GM19240 (cell line): ENCODE results near the gene PLCB3.

Experiments used
- DNase-seq: peaks from one replicate; pipeline ENCODE4 v3.0.0; 2011; ENCODE audit warnings: low spot score; ENCODE audit not compliant: insufficient read length

The PLCB3 gene

DNA sequence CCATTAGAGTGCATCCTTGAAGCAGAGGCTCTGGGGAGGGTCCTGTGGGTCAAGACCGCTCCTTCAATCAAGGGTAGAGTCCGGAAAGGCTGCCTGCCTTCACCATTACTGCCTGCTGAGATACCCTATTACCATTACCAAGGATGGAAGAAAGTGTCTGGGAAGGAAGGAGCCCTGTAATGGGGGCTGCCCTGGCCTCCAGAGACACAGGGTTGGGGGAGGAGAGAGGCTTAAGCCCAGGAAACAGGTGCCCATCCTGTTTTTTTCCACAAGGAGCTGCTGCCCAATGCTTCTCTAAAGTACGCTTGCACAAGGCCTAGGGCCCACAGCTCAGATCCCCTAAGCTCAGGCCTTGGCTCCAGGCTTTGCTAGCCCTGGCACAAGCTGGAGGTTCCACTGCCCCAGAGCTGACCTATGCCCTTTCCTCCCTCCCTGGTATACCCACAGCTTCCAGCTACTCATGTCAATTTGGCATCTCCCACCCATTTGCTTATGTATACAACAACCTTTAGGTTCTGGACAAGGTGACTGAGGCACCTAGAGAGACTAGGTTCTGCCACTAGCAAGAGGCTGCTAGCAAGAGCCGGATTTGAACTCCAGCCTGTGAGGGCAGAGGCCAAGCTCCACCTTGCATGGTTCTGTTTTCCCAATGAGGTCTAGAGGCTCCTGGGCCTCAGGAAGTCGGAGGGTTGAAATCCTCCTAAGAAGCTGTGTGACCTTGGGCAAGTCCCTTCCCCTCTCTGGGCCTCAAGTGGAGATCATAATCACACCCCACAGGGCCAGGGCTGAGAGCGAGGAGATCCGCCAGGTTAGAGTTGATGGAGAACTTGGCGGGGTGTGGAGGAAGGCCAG is 1.5 kb upstream of the PLCB3 start:
- no peak for DNase-seq

DNA sequence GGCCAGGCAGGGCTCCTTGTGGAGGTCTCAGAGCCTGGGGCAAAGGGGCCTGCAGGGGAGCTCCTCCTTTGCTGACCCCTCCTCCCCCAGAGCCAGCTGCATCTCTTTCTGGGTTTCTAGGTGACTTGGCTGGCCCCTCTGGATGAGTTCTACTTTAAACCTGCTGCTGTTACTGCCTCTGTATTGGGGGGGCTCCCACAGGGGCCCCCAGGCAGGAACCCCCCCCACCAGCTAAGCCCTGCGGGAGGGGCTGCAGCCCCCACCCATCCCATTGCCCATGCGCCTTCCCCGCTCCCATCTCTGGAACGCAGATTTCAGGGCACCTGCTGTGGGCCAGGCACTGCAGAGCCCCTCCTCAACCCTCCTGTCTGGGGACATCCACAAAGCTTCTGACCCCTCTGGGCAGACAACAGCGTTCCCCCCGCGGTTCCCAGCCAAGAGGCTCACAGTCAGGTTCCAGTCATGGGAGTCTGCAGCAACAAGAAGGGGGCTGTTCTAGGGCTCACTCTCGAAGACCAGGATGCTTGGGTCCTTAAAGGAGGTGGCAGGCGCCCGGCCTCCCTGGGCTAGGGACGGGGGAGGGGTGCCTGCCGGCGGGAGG is 815 bp upstream of the PLCB3 start:
- no peak for DNase-seq

DNA sequence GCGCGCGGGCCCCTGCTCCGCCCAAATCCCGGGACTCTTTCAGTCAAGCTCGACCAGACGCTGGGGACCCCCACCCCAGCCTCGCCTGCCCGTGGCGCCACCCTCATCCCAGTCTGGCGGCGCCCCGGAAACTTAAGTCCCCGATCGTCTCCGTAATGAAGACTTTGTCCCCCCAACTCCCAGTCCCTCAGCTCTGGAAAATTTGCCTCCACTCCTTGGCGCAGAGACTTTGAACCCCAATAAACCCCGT is 348 bp downstream of the PLCB3 start:
- DNase-seq = no peak

DNA sequence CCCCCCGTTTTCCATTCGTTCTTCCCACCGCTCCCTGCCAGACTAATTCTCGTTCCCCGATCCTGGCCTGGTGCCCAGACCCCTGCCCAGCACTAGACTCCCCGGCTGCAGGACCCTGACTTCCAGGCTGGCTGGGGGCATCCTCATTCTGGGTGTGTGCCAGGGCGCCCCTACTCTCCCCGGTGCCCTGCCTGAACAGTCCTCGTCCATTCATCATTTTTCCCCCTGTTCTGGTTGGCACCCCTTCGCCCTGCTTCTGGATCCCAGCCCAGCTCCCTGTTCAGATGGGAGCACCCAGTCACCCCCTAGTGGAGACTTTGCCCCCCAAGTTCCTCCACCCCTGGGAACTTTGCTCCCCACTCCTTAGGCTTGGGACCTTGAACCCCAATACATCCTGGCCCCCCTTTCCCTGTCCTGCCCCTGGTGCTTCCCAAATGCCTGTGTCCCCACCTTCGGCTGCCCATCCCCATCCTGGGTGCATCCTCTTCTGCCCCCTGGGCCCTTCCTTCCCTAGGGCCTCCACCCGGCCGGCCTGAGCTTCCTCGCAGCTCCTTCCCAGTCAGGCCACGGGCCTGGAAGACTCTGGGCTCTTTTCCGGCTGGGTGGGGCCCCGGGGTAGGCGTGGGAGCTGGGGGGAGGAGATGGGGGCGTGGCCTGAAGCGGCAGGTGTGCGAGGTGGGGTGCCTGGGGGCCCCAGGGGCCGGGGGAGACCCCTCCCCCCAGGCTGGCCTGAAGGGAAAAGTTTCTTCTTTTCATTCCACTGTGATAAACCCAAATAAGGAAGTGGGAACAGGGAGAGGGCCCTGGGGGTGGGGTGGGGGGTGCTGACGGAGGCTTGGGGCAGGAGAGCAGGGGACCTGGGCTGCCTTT is 908 bp downstream of the PLCB3 start:
- no peak for DNase-seq

DNA sequence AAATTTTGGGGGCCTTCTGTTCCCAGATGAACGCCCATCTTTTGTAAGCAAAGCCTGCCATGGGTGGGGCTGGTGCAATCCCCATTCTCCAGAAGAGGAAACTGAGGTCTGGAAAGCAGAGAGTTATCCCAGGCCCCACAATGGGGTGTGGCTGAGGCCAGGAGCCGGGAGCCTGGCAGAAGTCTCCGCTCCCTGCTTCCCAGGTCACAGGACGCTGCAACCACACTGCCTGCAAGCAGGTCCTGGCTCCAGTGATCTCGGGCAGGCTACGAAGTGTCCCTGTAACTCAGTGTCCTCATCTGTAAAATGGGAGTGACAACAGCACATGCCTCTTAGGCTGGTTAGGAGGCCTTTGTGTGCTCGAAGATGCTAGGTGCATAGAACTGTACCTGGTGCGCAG is 1.7 kb downstream of the PLCB3 start:
- DNase-seq = no peak

DNA sequence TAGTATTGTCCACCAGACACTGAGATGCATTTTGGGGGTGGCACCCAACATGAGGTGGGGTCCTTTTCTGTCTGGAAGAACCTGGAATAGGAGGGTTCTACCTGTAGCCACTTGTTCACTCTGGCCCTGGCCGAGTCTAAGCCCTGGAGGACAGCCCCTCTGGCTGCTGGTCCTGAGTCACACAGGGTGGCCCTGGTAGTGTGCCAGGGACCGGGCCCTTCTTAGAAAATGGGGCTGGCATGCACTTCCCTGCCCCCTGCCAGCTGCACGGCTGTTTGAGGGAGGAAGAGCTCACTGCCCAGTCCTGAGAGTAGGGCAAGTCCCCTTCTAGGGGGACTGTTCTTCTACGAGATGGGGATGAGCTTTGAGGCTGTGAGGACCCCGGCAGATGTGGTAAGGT is 2.2 kb downstream of the PLCB3 start:
- DNase-seq = no peak

DNA sequence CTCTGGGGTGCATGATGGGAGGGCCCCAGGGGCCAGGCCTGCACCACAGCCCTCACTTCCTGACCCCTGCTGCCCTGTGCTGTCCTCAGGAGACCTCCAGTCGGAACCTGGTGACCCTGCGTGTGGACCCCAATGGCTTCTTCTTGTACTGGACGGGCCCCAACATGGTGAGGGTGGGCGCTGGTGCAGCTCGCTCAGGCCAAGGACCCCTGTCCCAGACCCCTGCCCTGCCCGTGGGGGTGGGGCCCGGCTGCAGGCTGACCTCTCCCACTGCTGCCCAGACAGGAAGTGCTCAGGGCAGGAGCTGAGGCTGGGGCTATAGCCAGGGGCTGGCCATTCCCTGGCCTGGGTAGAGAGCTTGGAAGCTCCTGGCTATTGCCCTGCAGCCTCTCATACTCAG is 3.0 kb downstream of the PLCB3 start:
- DNase-seq = no peak

DNA sequence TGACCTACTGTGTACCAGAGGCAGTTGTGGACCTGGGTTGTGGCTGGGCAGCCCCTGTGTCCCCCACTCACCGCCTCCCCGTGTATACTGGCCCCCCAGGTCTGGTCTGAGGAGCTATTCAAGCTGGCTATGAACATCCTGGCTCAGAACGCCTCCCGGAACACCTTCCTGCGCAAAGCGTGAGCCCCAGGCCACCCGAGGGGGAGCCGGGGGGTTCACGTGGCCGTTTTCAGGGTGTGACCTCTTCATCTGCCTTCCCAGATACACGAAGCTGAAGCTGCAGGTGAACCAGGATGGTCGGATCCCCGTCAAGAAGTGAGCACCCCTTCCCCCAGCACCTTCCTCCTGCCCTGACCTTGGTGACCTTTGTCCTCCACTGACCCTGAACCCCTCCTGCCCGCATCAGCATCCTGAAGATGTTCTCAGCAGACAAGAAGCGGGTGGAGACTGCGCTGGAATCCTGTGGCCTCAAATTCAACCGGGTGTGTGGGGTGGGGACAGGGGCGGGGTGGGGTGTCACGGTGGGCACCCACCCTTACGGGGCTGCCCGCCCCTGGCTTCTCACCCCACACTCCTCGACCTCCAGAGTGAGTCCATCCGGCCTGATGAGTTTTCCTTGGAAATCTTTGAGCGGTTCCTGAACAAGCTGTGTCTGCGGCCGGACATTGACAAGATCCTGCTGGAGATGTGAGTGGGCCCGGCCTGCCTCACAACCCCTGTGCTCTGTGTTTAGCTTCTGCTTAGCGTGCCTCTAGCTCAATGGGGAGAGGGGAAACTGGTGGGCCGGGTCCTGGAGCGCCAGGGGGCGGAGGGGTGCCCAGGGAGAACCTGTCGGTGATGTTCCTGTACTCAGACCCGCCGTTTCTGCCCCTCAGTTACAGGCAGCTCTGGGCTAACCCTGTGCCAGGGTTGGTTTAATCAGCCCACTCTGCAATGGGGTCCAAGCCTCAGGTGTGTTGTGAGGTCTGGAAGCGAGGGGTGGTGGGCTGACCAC is 4.1 kb downstream of the PLCB3 start:
- no peak for DNase-seq

DNA sequence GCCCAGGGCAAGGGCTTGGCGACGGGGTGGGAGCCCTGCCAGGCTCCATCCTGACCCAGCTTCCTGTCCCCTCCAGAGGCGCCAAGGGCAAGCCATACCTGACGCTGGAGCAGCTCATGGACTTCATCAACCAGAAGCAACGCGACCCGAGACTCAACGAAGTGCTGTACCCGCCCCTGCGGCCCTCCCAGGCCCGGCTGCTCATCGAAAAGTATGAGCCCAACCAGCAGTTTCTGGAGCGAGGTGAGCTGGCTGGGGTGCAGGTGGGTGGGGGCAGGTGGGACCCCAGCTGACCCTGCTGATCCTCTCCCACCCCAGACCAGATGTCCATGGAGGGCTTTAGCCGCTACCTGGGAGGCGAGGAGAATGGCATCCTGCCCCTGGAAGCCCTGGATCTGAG is 5.0 kb downstream of the PLCB3 start:
- no peak for DNase-seq

DNA sequence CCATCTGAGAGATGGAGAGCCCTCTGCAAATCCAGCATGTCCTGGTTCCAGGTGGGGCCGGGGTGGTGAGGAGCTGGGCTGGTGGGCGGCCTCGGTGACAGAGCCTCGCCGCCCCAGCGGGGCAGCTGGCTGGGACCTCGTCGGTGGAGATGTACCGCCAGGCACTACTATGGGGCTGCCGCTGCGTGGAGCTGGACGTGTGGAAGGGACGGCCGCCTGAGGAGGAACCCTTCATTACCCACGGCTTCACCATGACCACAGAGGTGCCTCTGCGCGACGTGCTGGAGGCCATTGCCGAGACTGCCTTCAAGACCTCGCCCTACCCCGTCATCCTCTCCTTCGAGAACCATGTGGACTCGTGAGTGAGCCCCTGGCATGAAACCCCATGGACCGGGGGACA is 7.0 kb downstream of the PLCB3 start:
- DNase-seq = no peak

DNA sequence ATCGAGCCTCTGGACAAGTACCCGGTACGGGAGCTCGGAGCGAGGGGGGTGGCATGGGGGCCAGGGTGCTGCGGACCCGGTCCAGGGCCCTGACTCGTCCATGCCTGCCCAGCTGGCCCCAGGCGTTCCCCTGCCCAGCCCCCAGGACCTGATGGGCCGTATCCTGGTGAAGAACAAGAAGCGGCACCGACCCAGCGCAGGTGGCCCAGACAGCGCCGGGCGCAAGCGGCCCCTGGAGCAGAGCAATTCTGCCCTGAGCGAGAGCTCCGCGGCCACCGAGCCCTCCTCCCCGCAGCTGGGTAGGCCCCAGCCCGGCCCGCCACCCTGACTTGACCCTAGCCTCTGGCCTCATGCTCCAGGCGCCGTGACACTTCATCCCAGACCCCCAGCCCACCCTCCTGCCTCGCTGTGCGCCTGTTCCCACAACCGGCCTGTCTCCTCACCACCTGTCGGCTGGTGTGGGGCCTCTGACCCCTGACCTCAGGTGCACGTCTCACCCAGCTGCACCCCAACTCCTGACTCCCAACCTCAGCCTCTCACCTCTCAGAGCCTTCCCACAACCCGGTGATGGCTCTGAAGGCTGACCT is 7.7 kb downstream of the PLCB3 start:
- no peak for DNase-seq

DNA sequence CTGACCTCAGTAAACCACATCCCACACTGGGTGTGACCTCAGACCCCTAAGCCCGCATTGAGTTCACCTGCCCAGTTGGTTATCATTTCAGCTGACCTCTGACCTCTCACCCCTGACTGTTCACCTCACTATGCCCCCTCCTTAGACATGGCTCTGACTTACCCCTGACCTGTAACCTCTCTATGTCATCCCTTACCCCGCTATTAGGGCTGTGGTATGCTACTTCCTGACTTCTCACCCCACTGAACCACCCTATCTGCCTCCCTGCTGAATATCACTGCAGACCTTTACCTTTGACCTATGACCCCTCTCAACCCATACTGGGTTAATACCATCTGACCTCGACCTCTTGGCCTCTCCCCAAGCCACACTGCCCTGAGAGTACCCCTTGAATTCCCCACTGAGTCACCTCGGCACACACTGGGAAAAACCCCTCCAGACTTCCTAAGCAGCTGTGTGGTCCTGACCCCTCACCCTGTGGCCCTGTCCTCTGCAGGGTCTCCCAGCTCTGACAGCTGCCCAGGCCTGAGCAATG is 8.3 kb downstream of the PLCB3 start:
- DNase-seq = no peak

DNA sequence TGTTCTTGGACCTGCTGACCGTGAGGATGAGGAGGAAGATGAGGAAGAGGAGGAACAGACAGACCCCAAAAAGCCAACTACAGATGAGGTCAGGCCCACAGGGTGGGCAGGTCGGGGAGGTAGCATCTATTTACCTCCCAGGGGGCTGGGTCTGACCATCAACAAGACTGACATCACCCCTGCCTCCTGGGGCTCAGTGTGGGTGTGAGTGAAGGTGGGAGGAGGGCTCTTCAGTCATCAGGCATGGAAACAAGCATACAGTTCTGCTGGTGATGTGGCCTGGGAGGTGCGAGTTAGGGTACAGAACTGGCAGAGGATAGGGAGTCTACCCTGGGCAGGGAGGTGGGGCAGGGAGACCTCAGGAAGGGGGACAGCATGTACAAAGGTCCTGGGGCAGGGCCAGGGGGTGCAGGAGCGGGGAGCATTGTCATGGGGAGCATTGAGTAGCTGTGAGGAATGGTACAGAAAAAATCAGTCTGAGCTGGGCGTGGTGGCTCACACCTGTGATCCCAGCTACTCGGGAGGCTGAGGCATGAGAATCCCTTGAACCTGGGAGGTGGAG is 8.9 kb downstream of the PLCB3 start:
- no peak for DNase-seq

DNA sequence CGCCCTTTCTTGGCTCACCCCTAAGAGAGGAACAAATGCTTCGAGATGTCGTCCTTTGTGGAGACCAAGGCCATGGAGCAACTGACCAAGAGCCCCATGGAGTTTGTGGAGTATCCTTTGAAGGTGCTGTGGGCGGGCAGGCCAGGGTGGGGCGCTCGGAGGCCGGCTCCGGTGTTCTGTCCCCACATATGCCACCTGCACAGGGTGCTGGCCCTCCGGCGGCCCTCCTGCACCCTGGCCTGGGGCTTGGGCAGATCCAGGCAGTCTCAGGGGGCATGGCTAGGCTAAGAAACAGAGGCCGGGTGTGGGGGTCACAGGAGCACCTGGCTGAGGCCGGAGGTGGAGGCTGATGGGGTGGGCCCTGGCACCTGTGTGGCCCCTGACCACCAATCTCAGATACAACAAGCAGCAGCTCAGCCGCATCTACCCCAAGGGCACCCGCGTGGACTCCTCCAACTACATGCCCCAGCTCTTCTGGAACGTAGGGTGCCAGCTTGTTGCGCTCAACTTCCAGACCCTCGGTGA is 10.3 kb downstream of the PLCB3 start:
- no peak for DNase-seq

DNA sequence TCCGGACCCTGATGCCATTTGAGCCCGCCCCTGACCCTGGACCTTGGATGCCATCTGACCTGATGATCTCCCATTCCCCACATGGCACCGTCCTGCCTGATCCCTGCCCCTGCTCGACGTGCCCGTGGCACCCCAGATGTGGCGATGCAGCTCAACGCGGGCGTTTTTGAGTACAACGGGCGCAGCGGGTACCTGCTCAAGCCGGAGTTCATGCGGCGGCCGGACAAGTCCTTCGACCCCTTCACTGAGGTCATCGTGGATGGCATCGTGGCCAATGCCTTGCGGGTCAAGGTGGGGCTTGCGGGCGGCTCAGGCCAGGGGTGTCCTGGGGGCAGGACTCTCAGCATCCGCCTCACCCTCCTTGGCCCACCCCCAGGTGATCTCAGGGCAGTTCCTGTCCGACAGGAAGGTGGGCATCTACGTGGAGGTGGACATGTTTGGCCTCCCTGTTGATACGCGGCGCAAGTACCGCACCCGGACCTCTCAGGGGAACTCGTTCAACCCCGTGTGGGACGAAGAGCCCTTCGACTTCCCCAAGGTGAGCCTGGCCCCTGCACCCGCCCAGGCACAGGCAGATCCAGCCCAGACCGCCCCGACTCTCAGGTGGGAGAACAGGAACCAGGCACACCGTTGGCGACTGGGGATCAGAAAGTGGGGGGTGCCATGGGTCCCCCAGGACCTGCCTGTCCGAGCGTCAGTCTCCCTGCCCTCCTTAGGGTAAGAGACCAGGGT is 11.1 kb downstream of the PLCB3 start:
- no peak for DNase-seq

DNA sequence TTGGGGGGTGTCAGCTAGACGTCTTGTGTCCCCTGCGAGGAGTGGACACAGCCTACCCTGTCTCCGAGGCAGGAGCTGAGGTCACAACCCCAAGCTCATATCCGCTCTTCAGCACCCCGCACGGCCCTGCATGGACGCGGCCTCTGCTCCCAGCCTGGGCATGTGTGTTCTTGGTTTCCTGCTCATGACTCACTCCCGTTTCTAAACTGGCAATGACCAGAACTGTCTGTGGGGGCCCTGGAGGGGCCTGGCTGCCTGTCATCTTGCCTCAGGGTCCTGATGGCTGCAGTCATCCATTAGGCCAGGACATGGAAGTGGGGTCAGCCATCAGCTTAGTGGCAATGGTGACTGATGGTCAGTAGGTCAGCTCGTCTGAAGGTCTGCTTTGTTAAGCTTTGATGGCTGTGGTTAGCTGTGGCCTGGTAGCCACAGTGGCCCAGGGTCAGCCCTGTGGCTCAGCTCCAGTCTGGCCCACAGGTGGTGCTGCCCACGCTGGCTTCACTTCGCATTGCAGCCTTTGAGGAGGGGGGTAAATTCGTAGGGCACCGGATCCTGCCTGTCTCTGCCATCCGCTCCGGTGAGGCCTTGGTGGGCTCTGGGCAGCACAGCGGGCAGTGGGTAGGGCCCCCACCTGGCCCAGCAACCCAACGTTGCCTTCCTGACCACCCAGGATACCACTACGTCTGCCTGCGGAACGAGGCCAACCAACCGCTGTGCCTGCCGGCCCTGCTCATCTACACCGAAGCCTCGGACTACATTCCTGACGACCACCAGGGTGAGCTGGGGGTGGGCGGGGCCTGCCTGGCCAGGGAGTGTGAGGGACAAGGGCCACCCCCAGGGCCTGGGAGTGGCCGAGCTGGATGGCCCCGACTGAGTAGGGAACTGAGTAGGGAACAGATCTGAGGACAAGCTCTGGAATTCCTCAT is 12.0 kb downstream of the PLCB3 start:
- no peak for DNase-seq

DNA sequence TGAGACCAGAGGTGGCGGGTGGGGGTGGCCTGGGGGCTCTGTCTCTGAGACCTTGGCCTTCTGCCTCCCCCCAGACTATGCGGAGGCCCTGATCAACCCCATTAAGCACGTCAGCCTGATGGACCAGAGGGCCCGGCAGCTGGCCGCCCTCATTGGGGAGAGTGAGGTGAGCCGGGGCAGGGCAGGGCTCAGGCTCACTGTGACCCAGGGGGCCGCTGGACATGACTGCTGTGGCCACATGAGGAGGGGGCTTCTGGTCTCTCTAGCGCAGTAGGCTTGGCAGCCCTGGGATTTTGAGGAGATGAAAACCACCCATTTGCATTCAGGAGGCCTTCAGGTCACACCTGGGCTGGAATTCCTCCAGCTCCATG is 12.6 kb downstream of the PLCB3 start:
- DNase-seq = no peak

DNA sequence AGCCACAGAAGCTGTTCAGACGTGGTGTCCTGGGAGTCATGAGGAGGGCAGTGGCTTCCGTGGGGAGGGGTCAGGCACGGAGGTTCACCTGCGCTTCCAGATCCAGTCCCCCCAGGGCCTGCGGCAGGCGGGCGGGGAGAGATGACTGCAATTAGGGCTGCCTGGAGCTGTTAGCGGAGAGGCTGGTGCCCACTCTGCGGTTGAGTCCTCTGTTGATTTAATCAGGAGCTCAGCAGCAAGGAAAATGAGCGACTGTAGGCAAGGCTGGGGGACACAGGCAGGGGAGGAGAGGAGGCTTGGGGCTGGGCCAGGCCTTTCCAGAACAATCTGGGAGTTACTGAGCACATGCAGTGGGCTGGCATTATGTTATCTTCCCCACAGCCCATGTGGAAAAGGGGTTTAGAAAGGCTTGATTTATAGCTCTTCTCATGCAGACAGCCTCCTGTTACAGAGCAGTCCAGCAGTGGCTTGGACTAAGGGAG is 13.1 kb downstream of the PLCB3 start:
- no peak for DNase-seq
